CD4-positive, alpha-beta T cell treated with Interleukin-4 for 1 hour (primary cell): ENCODE results near the gene BMPER.

Experiments used
- DNase-seq, 2 donors: peaks; one replicate each; pipeline ENCODE4 v3.0.0-alpha.2; 2020 to 2022

BMPER gene

GRCh38 chr7:34191771-34192479, 286.6 kb downstream of the BMPER start:
- no peak for DNase-seq

- no peak for DNase-seq
These were observed 287.6 kb downstream of the BMPER start for GRCh38 chr7:34192906-34193305.

GRCh38 chr7:34198231-34198641, 292.9 kb downstream of the BMPER start:
- no peak for DNase-seq
